ENCODE measurements around the gene INTS12.

DNA sequence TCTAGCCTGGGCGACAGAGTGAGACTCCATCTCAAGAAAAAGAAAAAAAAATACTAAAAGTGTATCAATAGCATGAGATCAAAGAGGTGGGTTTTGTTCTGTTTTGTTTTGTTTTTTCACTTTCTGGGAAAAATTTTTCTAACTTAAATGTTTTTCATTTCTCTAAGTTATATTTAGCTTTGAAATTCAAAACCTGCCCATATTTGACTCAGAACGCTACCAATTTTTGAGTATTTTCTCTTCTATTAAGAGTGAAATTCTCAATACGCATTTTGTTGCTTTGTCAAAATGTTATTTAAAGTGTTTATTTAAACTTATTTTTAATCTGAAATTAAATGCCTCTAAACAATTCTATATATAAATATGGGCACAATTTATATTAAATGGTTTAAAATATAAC is 39.7 kb upstream of the INTS12 start:
- no peak for TF ChIP-seq POLR2A (IDR thresholded peaks at IDR 0.05)
- TF ChIP-seq, protein P1, sequence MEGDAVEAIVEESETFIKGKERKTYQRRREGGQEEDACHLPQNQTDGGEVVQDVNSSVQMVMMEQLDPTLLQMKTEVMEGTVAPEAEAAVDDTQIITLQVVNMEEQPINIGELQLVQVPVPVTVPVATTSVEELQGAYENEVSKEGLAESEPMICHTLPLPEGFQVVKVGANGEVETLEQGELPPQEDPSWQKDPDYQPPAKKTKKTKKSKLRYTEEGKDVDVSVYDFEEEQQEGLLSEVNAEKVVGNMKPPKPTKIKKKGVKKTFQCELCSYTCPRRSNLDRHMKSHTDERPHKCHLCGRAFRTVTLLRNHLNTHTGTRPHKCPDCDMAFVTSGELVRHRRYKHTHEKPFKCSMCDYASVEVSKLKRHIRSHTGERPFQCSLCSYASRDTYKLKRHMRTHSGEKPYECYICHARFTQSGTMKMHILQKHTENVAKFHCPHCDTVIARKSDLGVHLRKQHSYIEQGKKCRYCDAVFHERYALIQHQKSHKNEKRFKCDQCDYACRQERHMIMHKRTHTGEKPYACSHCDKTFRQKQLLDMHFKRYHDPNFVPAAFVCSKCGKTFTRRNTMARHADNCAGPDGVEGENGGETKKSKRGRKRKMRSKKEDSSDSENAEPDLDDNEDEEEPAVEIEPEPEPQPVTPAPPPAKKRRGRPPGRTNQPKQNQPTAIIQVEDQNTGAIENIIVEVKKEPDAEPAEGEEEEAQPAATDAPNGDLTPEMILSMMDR (IDR thresholded peaks at IDR 0.05) = no peak
